ENCODE results near the gene ASTN1.

ASTN1 gene

DNA sequence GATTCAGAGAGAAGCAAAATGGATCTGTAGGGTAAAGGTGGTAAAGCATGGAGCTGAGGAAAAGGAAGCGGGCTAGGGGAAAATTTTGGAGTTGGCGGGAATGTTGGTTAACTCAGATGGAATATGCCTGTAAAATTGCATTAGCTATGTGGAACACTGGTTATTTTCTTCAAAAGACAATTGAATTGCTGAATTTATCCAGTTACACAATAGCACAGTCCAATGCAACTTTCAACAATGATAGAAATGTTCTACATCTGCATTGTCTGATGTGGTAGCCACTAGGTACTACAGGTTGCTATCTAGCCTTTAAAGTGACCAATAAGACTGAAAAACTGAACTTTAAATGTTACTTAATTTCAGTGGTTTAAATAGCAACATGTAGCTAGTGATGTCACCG is 315.2 kb downstream of the ASTN1 start:
- Histone ChIP-seq H2AFZ (ENCODE audit: low read length) (no peak overlapping the region), H3K9me2 (replicated peaks; ENCODE audit: low read depth, low read length) (no peaks in the 10 kb centered on the region), H3K36me3 (ENCODE audit: insufficient read depth, low read length) (no peaks in the 10 kb centered on the region)

DNA sequence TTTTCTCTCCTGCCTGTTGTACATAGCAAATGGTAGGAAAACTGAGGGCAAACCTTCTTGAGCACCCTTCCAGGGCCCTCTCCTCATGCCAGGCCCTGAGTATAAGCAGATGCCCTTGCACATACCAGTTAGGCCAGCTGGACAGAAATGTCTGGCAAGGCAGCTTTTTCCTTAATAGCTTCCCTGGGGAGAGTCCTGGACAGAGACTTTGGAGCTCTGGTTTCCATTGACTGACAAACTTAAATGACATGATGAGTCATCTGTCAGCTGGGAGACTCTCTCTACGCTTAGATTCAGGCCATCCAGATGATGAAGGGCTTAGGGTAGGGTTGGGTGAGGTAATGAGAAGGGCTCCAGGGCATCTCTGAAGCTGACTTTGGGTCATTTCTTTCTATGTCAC is 317.5 kb downstream of the ASTN1 start:
- Histone ChIP-seq H4K20me1 (ENCODE audit: insufficient read depth, low read length, poor library complexity, severe bottlenecking) (no peaks in the 10 kb centered on the region), H3K9ac (ENCODE audit: low read depth, low read length, poor library complexity, severe bottlenecking) (no peak overlapping the region)

More for the DNA sequence above, 315.2 kb downstream of the ASTN1 start:
- Histone ChIP-seq H3K79me2 (ENCODE audit: insufficient read depth, low read length) (no peaks in the 10 kb centered on the region), H4K20me1 (ENCODE audit: insufficient read depth, low read length, poor library complexity, severe bottlenecking) (no peaks in the 10 kb centered on the region), H3K9ac (ENCODE audit: low read depth, low read length, poor library complexity, severe bottlenecking) (no peak overlapping the region), H3K4me1 (ENCODE audit: insufficient read depth, low read length, poor library complexity, severe bottlenecking) (no peaks in the 10 kb centered on the region), H3K27me3 (ENCODE audit: insufficient read depth, low read length, poor library complexity, severe bottlenecking) (no peaks in the 10 kb centered on the region), H3K9me3 (ENCODE audit: insufficient read depth, low read depth, low read length) (no peaks in the 10 kb centered on the region), H3K4me2 (ENCODE audit: low read depth, low read length, poor library complexity, severe bottlenecking) (no peak overlapping the region), H3F3A (ENCODE audit: low read depth) (no peaks in the 10 kb centered on the region), H3K4me3 (ENCODE audit: low read length, poor library complexity, severe bottlenecking) (no peak overlapping the region)
- TF ChIP-seq, protein P1, sequence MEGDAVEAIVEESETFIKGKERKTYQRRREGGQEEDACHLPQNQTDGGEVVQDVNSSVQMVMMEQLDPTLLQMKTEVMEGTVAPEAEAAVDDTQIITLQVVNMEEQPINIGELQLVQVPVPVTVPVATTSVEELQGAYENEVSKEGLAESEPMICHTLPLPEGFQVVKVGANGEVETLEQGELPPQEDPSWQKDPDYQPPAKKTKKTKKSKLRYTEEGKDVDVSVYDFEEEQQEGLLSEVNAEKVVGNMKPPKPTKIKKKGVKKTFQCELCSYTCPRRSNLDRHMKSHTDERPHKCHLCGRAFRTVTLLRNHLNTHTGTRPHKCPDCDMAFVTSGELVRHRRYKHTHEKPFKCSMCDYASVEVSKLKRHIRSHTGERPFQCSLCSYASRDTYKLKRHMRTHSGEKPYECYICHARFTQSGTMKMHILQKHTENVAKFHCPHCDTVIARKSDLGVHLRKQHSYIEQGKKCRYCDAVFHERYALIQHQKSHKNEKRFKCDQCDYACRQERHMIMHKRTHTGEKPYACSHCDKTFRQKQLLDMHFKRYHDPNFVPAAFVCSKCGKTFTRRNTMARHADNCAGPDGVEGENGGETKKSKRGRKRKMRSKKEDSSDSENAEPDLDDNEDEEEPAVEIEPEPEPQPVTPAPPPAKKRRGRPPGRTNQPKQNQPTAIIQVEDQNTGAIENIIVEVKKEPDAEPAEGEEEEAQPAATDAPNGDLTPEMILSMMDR (conservative IDR thresholded peaks at IDR 0.05; ENCODE audit: low read length): no peak
- TF ChIP-seq EZH2phosphoT487 (IDR thresholded peaks at IDR 0.05; ENCODE audit: borderline replicate concordance): no peak

GRCh38 chr1:176843352-176844297 is 320.9 kb downstream of the ASTN1 start:
- no peaks in the 10 kb centered on the region for H3K9me3 ChIP-seq (ENCODE audit: insufficient read depth, low read depth, low read length)
- H3K79me2 ChIP-seq (ENCODE audit: insufficient read depth, low read length): no peaks in the 10 kb centered on the region
- TF ChIP-seq, protein P1 (conservative IDR thresholded peaks at IDR 0.05; ENCODE audit: low read length): peak; percentile 64
- TF ChIP-seq EZH2phosphoT487 (IDR thresholded peaks at IDR 0.05; ENCODE audit: borderline replicate concordance): no peak
- no peak overlapping the region for H3K4me3 ChIP-seq (ENCODE audit: low read length, poor library complexity, severe bottlenecking)
- no peak overlapping the region for H3K9ac ChIP-seq (ENCODE audit: low read depth, low read length, poor library complexity, severe bottlenecking)
- H2AFZ ChIP-seq (ENCODE audit: low read length): no peak overlapping the region
- no peaks in the 10 kb centered on the region for H3K36me3 ChIP-seq (ENCODE audit: insufficient read depth, low read length)
- H3K4me1 ChIP-seq (ENCODE audit: insufficient read depth, low read length, poor library complexity, severe bottlenecking): no peaks in the 10 kb centered on the region
- no peaks in the 10 kb centered on the region for H3F3A ChIP-seq (ENCODE audit: low read depth)
- no peaks in the 10 kb centered on the region for H3K27me3 ChIP-seq (ENCODE audit: insufficient read depth, low read length, poor library complexity, severe bottlenecking)
- no peaks in the 10 kb centered on the region for H4K20me1 ChIP-seq (ENCODE audit: insufficient read depth, low read length, poor library complexity, severe bottlenecking)
- H3K9me2 ChIP-seq (replicated peaks; ENCODE audit: low read depth, low read length): no peaks in the 10 kb centered on the region
- no peak overlapping the region for H3K4me2 ChIP-seq (ENCODE audit: low read depth, low read length, poor library complexity, severe bottlenecking)

More for the DNA sequence above, 317.5 kb downstream of the ASTN1 start:
- Histone ChIP-seq H3K4me2 (ENCODE audit: low read depth, low read length, poor library complexity, severe bottlenecking) (no peak overlapping the region), H3K4me3 (ENCODE audit: low read length, poor library complexity, severe bottlenecking) (no peak overlapping the region), H3K27me3 (ENCODE audit: insufficient read depth, low read length, poor library complexity, severe bottlenecking) (no peaks in the 10 kb centered on the region), H2AFZ (ENCODE audit: low read length) (no peak overlapping the region), H3K9me3 (ENCODE audit: insufficient read depth, low read depth, low read length) (no peaks in the 10 kb centered on the region), H3K4me1 (ENCODE audit: insufficient read depth, low read length, poor library complexity, severe bottlenecking) (no peaks in the 10 kb centered on the region), H3K36me3 (ENCODE audit: insufficient read depth, low read length) (no peaks in the 10 kb centered on the region), H3F3A (ENCODE audit: low read depth) (no peaks in the 10 kb centered on the region), H3K9me2 (replicated peaks; ENCODE audit: low read depth, low read length) (no peaks in the 10 kb centered on the region), H3K79me2 (ENCODE audit: insufficient read depth, low read length) (no peaks in the 10 kb centered on the region)
- TF ChIP-seq, protein P1 (conservative IDR thresholded peaks at IDR 0.05; ENCODE audit: low read length): no peak
- TF ChIP-seq EZH2phosphoT487 (IDR thresholded peaks at IDR 0.05; ENCODE audit: borderline replicate concordance): no peak

Data from Loucy (cell line).